OCI-LY1 (cell line): ENCODE data around the gene ZBTB45.

Experiments used
- H2AFZ ChIP-seq: fragments of 200-600 bp; sonication (generic), shearing (Covaris generic); 2 replicates; pipeline ENCODE4 v1.6.0; 2014; ENCODE audit warnings: antibody characterized with exemption, mild to moderate bottlenecking, low read length
- H3F3A ChIP-seq: fragments of 200-600 bp; sonication (generic), shearing (Covaris generic); 2 replicates; pipeline ENCODE4 v1.6.0; 2014; ENCODE audit warnings: mild to moderate bottlenecking, antibody characterized with exemption, low read length, moderate library complexity; ENCODE audit not compliant: insufficient read depth
- H3K27ac ChIP-seq: fragments of 200-600 bp; sonication (generic); 2 replicates; pipeline ENCODE4 v1.5.1; 2014; ENCODE audit warnings: low read length, mixed run types, mild to moderate bottlenecking, low read depth; ENCODE audit not compliant: poor library complexity, severe bottlenecking
- H3K27me3 ChIP-seq: fragments of 200-600 bp; sonication (generic); 2 replicates; pipeline ENCODE4 v1.6.0; 2014; ENCODE audit warnings: antibody characterized with exemption, mild to moderate bottlenecking, low read length, moderate library complexity; ENCODE audit not compliant: insufficient read depth
- H3K36me3 ChIP-seq: fragments of 200-600 bp; sonication (generic); 2 replicates; pipeline ENCODE4 v1.6.1; 2014; ENCODE audit warnings: mild to moderate bottlenecking, antibody characterized with exemption, low read length, moderate library complexity, mixed read lengths; ENCODE audit not compliant: insufficient read depth
- H3K4me1 ChIP-seq: fragments of 200-600 bp; sonication (generic); 2 replicates; pipeline ENCODE4 v1.5.1; 2014; ENCODE audit warnings: mild to moderate bottlenecking, low read length, moderate library complexity; ENCODE audit not compliant: insufficient read depth, severe bottlenecking
- H3K4me2 ChIP-seq: fragments of 200-600 bp; sonication (generic), shearing (Covaris generic); 2 replicates; pipeline ENCODE4 v1.6.1; 2014; ENCODE audit warnings: low read length
- H3K4me3 ChIP-seq: fragments of 200-600 bp; sonication (generic); 2 replicates; pipeline ENCODE4 v1.5.1; 2014; ENCODE audit warnings: low read length, low read depth, mild to moderate bottlenecking, mixed read lengths; ENCODE audit not compliant: poor library complexity, severe bottlenecking
- H3K79me2 ChIP-seq: fragments of 200-600 bp; shearing (Covaris generic); 2 replicates; pipeline ENCODE4 v1.6.1; 2016; ENCODE audit warnings: mixed run types, low read length, mixed read lengths; ENCODE audit not compliant: insufficient read depth
- H3K9ac ChIP-seq: fragments of 200-600 bp; sonication (generic), shearing (Covaris generic); 2 replicates; pipeline ENCODE4 v1.6.1; 2014; ENCODE audit warnings: mild to moderate bottlenecking, low read length, mixed read lengths
- H3K9me2 ChIP-seq: fragments of 200-600 bp; sonication (generic), shearing (Covaris generic); 2 replicates; pipeline ENCODE4 v1.6.1; 2014; ENCODE audit warnings: low read depth, mild to moderate bottlenecking, low read length, mixed read lengths
- H3K9me3 ChIP-seq: fragments of 200-600 bp; shearing (Covaris generic); 2 replicates; pipeline ENCODE4 v1.6.1; 2014; ENCODE audit warnings: low read length, mixed read lengths
- H4K20me1 ChIP-seq: fragments of 200-600 bp; sonication (generic), shearing (Covaris generic); 2 replicates; pipeline ENCODE4 v1.6.0; 2016; ENCODE audit warnings: mild to moderate bottlenecking, low read length; ENCODE audit not compliant: insufficient read depth
- CTCF ChIP-seq: fragments of 200-600 bp; sonication (generic), shearing (Covaris generic); IDR thresholded peaks from 2 replicates; pipeline ENCODE4 v1.5.1; 2017; ENCODE audit warnings: mild to moderate bottlenecking, antibody characterized with exemption, low read length, moderate library complexity, mixed read lengths
- EZH2 ChIP-seq: fragments of 200-600 bp; sonication (generic), shearing (Covaris generic); IDR thresholded peaks from 2 replicates; pipeline ENCODE4 v1.8.0; 2017; ENCODE audit warnings: borderline replicate concordance, mixed run types, mild to moderate bottlenecking, antibody characterized with exemption, low read length, moderate library complexity, mixed read lengths

Gene ZBTB45

GRCh38 chr19:58479736-58480480 lies 39.7 kb downstream of the ZBTB45 start:
- Histone ChIP-seq H3K36me3 (no peaks in the 10 kb centered on the region), H3K79me2 (no peaks in the 10 kb centered on the region), H3K4me1 (peaks cover 15% of the 10 kb centered on the region), H3K27ac (no peak overlapping the region), H3F3A (no peaks in the 10 kb centered on the region), H3K4me3 (no peak overlapping the region), H3K27me3 (no peaks in the 10 kb centered on the region), H2AFZ (no peak overlapping the region), H3K9me3 (no peaks in the 10 kb centered on the region), H3K4me2 (no peak overlapping the region), H3K9ac (no peak overlapping the region), H4K20me1 (no peaks in the 10 kb centered on the region), H3K9me2 (no peaks in the 10 kb centered on the region)
- TF ChIP-seq CTCF (no peak), EZH2 (no peak)

- H2AFZ ChIP-seq, result no peak overlapping the region
- no peaks in the 10 kb centered on the region for H3K36me3 ChIP-seq
- no peaks in the 10 kb centered on the region for H3K27me3 ChIP-seq
- H3K4me1 ChIP-seq, result peaks cover 19% of the 10 kb centered on the region
- H4K20me1 ChIP-seq, result no peaks in the 10 kb centered on the region
- H3K4me2 ChIP-seq, result no peak overlapping the region
- H3K27ac ChIP-seq, result no peak overlapping the region
- TF ChIP-seq CTCF (no peak), EZH2 (no peak)
- H3K9me2 ChIP-seq, result no peaks in the 10 kb centered on the region
- H3K9me3 ChIP-seq, result no peaks in the 10 kb centered on the region
- H3K9ac ChIP-seq, result no peak overlapping the region
- H3F3A ChIP-seq, result no peaks in the 10 kb centered on the region
- H3K79me2 ChIP-seq, result no peaks in the 10 kb centered on the region
- H3K4me3 ChIP-seq, result no peak overlapping the region
Measured at GRCh38 chr19:58479303-58479702, 40.3 kb downstream of the ZBTB45 start.

- Histone ChIP-seq H3F3A (no peaks in the 10 kb centered on the region), H3K27ac (no peak overlapping the region), H3K9me2 (no peaks in the 10 kb centered on the region), H3K4me3 (no peak overlapping the region), H3K79me2 (no peaks in the 10 kb centered on the region), H3K9ac (no peak overlapping the region), H3K9me3 (no peaks in the 10 kb centered on the region), H4K20me1 (no peaks in the 10 kb centered on the region), H3K4me1 (peaks cover 19% of the 10 kb centered on the region), H3K27me3 (no peaks in the 10 kb centered on the region), H2AFZ (no peak overlapping the region), H3K36me3 (peaks cover 8% of the 10 kb centered on the region; the same call in 1 of the 2 replicates), H3K4me2 (no peak overlapping the region)
- no peak for TF ChIP-seq CTCF
- TF ChIP-seq EZH2, result no peak
Measured at GRCh38 chr19:58477871-58478270, 41.7 kb downstream of the ZBTB45 start.
